CD4-positive, alpha-beta T cell (primary cell): ENCODE results near the gene KANSL1. TPM values are rescaled to one million over a fixed set of nuclear protein-coding genes. Genes with fewer than 3 reads are reported as not detected.

Experiments
- ATAC-seq: fragments of 200-7000 bp; cut with Tn5 transposase; one replicate; pipeline ENCODE4 v1.10.0; 2022; ENCODE audit warnings: mild to moderate bottlenecking; ENCODE audit not compliant: poor library complexity
- CTCF ChIA-PET: fragments of 350-600 bp; sonication (Branson Sonifier 250); formaldehyde crosslinking; loops from one replicate; lab custom pipeline; 2021; ENCODE audit warnings: antibody characterized with exemption, inconsistent platforms; lab: Charles Lee
- POLR2A ChIA-PET: fragments of 350-600 bp; sonication (Branson Sonifier 250); formaldehyde crosslinking; loops from one replicate; lab custom pipeline; 2021; ENCODE audit warnings: antibody characterized with exemption, inconsistent platforms; lab: Charles Lee
- DNase-seq, 14 experiments: peaks; one replicate each; pipeline ENCODE4 v3.0.0-alpha.2; 2013 to 2020; ENCODE audit warnings: mixed read lengths in 2 of 14
- H3K27ac ChIP-seq, 2 donors: one replicate each; pipeline versions ENCODE4 v1.5.1 to v1.7.0; 2013; ENCODE audit warnings: low read length in 2 of 2, low read depth in 1 of 2, mild to moderate bottlenecking in 1 of 2
- H3K27me3 ChIP-seq, 2 experiments: 1 replicate in 1 of 2; 2 replicates in 1 of 2; pipeline versions ENCODE4 v1.6.1 to v1.7.0; 2013; ENCODE audit warnings: low read length in 2 of 2, control low read depth in 1 of 2, mild to moderate bottlenecking in 1 of 2, moderate library complexity in 1 of 2; ENCODE audit not compliant: insufficient read depth in 2 of 2, control insufficient read depth in 1 of 2
- H3K36me3 ChIP-seq: one replicate; pipeline ENCODE4 v1.6.1; 2013; ENCODE audit warnings: low read length, control low read depth; ENCODE audit not compliant: insufficient read depth
- H3K4me1 ChIP-seq: one replicate; pipeline ENCODE4 v1.6.1; 2013; ENCODE audit warnings: low read length, control low read depth; ENCODE audit not compliant: insufficient read depth
- H3K4me3 ChIP-seq: one replicate; pipeline ENCODE4 v1.5.1; 2013; ENCODE audit warnings: mild to moderate bottlenecking, low read length, moderate library complexity
- H3K9me3 ChIP-seq, 2 experiments: 1 replicate in 1 of 2; 2 replicates in 1 of 2; pipeline versions ENCODE4 v1.6.1 to v1.7.0; 2013; ENCODE audit warnings: low read length in 2 of 2, mild to moderate bottlenecking in 2 of 2, control low read depth in 1 of 2, moderate library complexity in 1 of 2; ENCODE audit not compliant: control insufficient read depth in 1 of 2, insufficient read depth in 1 of 2
- H3K27ac Mint-ChIP-seq: one replicate; pipeline ENCODE4 v1.8.0; 2020; ENCODE audit warnings: mixed read lengths
- H3K27me3 Mint-ChIP-seq: one replicate; pipeline ENCODE4 v1.8.0; 2021; ENCODE audit warnings: mixed read lengths
- H3K36me3 Mint-ChIP-seq: one replicate; pipeline ENCODE4 v1.8.0; 2021; ENCODE audit warnings: low read depth, mixed read lengths
- H3K4me1 Mint-ChIP-seq: one replicate; pipeline ENCODE4 v1.8.0; 2021; ENCODE audit warnings: low read depth, mixed read lengths
- H3K4me3 Mint-ChIP-seq: one replicate; pipeline ENCODE4 v1.8.0; 2020; ENCODE audit warnings: mild to moderate bottlenecking, mixed read lengths
- H3K9me3 Mint-ChIP-seq: one replicate; pipeline ENCODE4 v1.8.0; 2020; ENCODE audit warnings: mixed read lengths
- intact Hi-C, 2 experiments: fragments of 100-400 bp; cut with DNase I in 1 of 2; cut with micrococcal nuclease in 1 of 2; formaldehyde crosslinking; loops; one replicate each; pipeline versions ENCODE4 v1.15.1 to v1.9.0; 2023 to 2025; cut with DNase I, micrococcal nuclease
- total RNA-seq, 174 experiments: library from RNA in 2 of 174; stranded (reverse) in 2 of 174; gene quantifications; one replicate each; pipeline ENCODE4 v1.2.3 and lab custom pipeline; 2021 to 2026
- TF ChIP-seq, protein P1 (sequence below): fragments of 200-600 bp; IDR thresholded peaks from one replicate; pipeline ENCODE4 v1.8.0; 2022; ENCODE audit warnings: antibody characterized with exemption, mild to moderate bottlenecking

The KANSL1 gene
- total RNA-seq, 2 experiments from 2014 or later: 122 to 125 TPM

DNA sequence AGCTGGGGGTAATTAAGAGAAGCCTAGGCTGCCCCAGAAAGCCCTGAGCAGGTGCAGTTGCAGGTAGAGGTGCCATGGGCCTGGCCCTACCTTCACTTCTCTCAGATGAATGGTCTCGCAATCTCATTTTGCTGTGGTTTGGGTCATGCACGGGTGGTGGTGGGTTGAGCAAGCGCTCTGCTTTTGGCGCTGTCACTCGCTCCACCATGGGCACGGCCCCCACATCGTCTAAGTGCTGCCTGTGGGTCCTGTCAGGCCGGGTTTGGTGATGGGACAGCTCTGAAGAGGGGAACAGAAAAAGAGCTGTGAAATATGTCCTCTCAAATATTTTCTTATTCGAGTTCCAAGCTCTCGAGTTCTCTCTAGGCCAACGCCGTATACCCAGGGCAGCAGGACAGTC, 154.3 kb downstream of the KANSL1 start:
- DNase-seq (no peak), ATAC-seq (no peak)
- H3K9me3 Mint-ChIP-seq: no peaks in the 10 kb centered on the region
- POLR2A ChIA-PET: no interaction called here
- intact Hi-C loops: no loop called here
- Histone ChIP-seq H3K9me3 (no peaks in the 10 kb centered on the region), H3K27ac (no peak overlapping the region), H3K27me3 (no peaks in the 10 kb centered on the region), H3K4me3 (no peak overlapping the region), H3K36me3 (peaks cover 97% of the 10 kb centered on the region), H3K4me1 (no peaks in the 10 kb centered on the region)
- H3K4me3 Mint-ChIP-seq: no peak overlapping the region
- peaks cover 96% of the 10 kb centered on the region for H3K36me3 Mint-ChIP-seq
- peaks cover 6% of the 10 kb centered on the region for H3K4me1 Mint-ChIP-seq
- CTCF ChIA-PET: interaction anchor here (1.2 kb wide), 1 partner anchor 174 kb away, joined by 4 read pairs; no protein-coding TSS in a partner anchor
- H3K27ac Mint-ChIP-seq: peak overlapping the region; percentile 45
- no peaks in the 10 kb centered on the region for H3K27me3 Mint-ChIP-seq
- TF ChIP-seq, protein P1, sequence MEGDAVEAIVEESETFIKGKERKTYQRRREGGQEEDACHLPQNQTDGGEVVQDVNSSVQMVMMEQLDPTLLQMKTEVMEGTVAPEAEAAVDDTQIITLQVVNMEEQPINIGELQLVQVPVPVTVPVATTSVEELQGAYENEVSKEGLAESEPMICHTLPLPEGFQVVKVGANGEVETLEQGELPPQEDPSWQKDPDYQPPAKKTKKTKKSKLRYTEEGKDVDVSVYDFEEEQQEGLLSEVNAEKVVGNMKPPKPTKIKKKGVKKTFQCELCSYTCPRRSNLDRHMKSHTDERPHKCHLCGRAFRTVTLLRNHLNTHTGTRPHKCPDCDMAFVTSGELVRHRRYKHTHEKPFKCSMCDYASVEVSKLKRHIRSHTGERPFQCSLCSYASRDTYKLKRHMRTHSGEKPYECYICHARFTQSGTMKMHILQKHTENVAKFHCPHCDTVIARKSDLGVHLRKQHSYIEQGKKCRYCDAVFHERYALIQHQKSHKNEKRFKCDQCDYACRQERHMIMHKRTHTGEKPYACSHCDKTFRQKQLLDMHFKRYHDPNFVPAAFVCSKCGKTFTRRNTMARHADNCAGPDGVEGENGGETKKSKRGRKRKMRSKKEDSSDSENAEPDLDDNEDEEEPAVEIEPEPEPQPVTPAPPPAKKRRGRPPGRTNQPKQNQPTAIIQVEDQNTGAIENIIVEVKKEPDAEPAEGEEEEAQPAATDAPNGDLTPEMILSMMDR: no peak

DNA sequence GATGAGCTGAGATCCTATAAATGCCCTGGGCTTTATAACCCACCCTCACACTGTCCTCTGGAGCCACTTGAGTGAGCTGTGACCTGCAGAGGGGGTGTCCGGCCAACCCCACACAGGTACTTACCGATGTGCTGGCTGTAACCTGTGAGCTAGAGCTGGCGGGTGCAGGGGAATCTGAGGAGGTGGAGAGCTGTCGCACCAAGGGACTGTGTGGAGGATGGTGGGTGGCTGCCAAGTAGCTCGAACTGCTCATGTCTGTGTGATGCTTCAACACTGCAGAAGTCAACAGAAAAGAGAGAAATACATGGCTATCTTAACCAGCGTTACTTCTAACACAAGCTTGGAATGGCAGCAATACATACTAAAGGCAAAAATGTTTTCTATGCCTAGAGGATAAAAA, 154.8 kb downstream of the KANSL1 start:
- intact Hi-C loops: no loop called here
- Histone ChIP-seq H3K4me1 (no peaks in the 10 kb centered on the region), H3K27ac (no peak overlapping the region), H3K36me3 (peaks cover 97% of the 10 kb centered on the region), H3K9me3 (no peaks in the 10 kb centered on the region), H3K27me3 (no peaks in the 10 kb centered on the region), H3K4me3 (no peak overlapping the region)
- TF ChIP-seq, protein P1: no peak
- ATAC-seq (no peak), DNase-seq (no peak)
- Mint-ChIP-seq H3K4me3 (no peak overlapping the region), H3K9me3 (no peaks in the 10 kb centered on the region), H3K36me3 (peaks cover 96% of the 10 kb centered on the region), H3K4me1 (peaks cover 6% of the 10 kb centered on the region), H3K27ac (peak overlapping the region; percentile 45), H3K27me3 (no peaks in the 10 kb centered on the region)
- CTCF ChIA-PET: interaction anchor here (0.9 to 1.2 kb wide), 2 partner anchors 139 to 174 kb away, joined by 3 to 4 read pairs; no protein-coding TSS in a partner anchor
- POLR2A ChIA-PET: no interaction called here

DNA sequence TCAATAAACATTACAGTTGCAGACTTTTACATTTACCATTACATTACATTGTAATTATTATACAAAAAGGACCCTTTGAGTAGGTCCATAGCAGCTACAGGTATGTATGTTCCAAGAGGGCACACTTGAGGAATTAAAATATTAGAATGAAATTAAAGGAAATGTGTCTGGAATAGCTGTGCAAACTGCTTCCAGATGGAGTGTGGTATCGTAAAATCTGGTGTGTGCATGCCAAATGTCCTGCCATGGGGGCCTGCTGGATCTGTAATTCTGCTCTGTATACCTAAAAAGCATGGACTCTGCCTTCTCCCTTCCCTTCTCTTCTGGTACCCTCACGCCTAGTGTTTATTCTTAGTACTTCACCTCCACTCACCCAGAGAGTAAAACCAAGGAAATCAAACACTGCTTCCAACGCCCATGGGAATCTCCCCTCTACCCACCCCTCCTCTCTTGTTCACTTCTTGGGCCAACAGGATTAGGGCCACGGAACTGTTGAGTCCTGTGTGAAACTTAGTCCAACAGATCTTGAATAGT, 155.4 kb downstream of the KANSL1 start:
- Mint-ChIP-seq H3K4me3 (no peak overlapping the region), H3K27ac (peak overlapping the region; percentile 45), H3K27me3 (no peaks in the 10 kb centered on the region), H3K4me1 (peaks cover 6% of the 10 kb centered on the region), H3K36me3 (peaks cover 96% of the 10 kb centered on the region), H3K9me3 (no peaks in the 10 kb centered on the region)
- DNase-seq (no peak), ATAC-seq (no peak)
- Histone ChIP-seq H3K4me3 (no peak overlapping the region), H3K27me3 (no peaks in the 10 kb centered on the region), H3K27ac (no peak overlapping the region), H3K4me1 (no peaks in the 10 kb centered on the region), H3K9me3 (no peaks in the 10 kb centered on the region), H3K36me3 (peaks cover 97% of the 10 kb centered on the region)
- TF ChIP-seq, protein P1: no peak
- ChIA-PET POLR2A (no interaction called here), CTCF (interaction anchor here (0.9 kb wide), 1 partner anchor 140 kb away, joined by 3 read pairs; no protein-coding TSS in a partner anchor)
- intact Hi-C loops: no loop called here
